B cell (primary cell): ENCODE measurements around the gene SIDT2. TPM values are rescaled to one million over a fixed set of nuclear protein-coding genes. Genes with fewer than 3 reads are reported as not detected.

Experiments used
- ATAC-seq: fragments of 200-7000 bp; cut with Tn5 transposase; one replicate; pipeline ENCODE4 v1.10.0; 2021; ENCODE audit warnings: low read depth, mild to moderate bottlenecking, moderate number of reproducible peaks, moderate library complexity
- CTCF ChIA-PET: fragments of 350-600 bp; sonication (Branson Sonifier 250); formaldehyde crosslinking; loops from one replicate; lab custom pipeline; 2021; ENCODE audit warnings: antibody characterized with exemption, inconsistent platforms; lab: Charles Lee
- POLR2A ChIA-PET: fragments of 350-600 bp; sonication (Branson Sonifier 250); formaldehyde crosslinking; loops from one replicate; lab custom pipeline; 2021; ENCODE audit warnings: antibody characterized with exemption; lab: Charles Lee
- DNase-seq: peaks from one replicate; pipeline ENCODE4 v3.0.0; 2013
- H2AFZ ChIP-seq: 2 replicates; pipeline ENCODE4 v1.6.1; 2012; ENCODE audit warnings: mild to moderate bottlenecking, low read depth, low read length; ENCODE audit not compliant: insufficient read depth, poor library complexity, severe bottlenecking
- H3K27ac ChIP-seq, 2 donors: 1 replicate in 1 of 2; 2 replicates in 1 of 2; pipeline ENCODE4 v1.5.1; 2012 to 2013; ENCODE audit warnings: low read length in 2 of 2, mild to moderate bottlenecking in 2 of 2, moderate library complexity in 1 of 2
- H3K27me3 ChIP-seq, 4 experiments: fragments of 200-600 bp in 1 of 4; sonication (generic) in 1 of 4; replicated peaks in 1 of 4; 1 replicate in 2 of 4; 2 replicates in 2 of 4; pipeline versions ENCODE4 v1.6.1 to v1.7.0; 2013 to 2016; ENCODE audit warnings: low read length in 3 of 4, mild to moderate bottlenecking in 2 of 4, mixed read lengths in 1 of 4, moderate library complexity in 1 of 4; ENCODE audit not compliant: insufficient read depth in 4 of 4, control insufficient read depth in 3 of 4; ENCODE audit errors: control extremely low read depth in 1 of 4
- H3K36me3 ChIP-seq, 2 experiments: replicated peaks in 1 of 2; 1 replicate in 1 of 2; 2 replicates in 1 of 2; pipeline versions ENCODE4 v1.6.1 to v1.7.1; 2013; ENCODE audit warnings: low read length in 1 of 2; ENCODE audit not compliant: insufficient read depth in 2 of 2, control insufficient read depth in 1 of 2; ENCODE audit errors: control extremely low read depth in 1 of 2, extremely low read depth in 1 of 2
- H3K4me1 ChIP-seq, 2 donors: fragments of 200-600 bp in 1 of 2; sonication (generic) in 1 of 2; 1 replicate in 1 of 2; 2 replicates in 1 of 2; pipeline versions ENCODE4 v1.5.1 to v1.6.1; 2013 to 2017; ENCODE audit warnings: low read length in 2 of 2; ENCODE audit not compliant: control insufficient read depth in 2 of 2, insufficient read depth in 2 of 2
- H3K4me2 ChIP-seq: replicated peaks from 2 replicates; pipeline ENCODE3; 2012; ENCODE audit warnings: mild to moderate bottlenecking, low read depth, low read length; ENCODE audit not compliant: poor library complexity, severe bottlenecking
- H3K4me3 ChIP-seq, 5 experiments: fragments of 200-600 bp in 1 of 5; sonication (generic) in 1 of 5; 1 replicate in 3 of 5; 2 replicates in 2 of 5; pipeline versions ENCODE4 v1.5.1 to v1.7.0; 2011 to 2016; ENCODE audit warnings: low read length in 4 of 5, mild to moderate bottlenecking in 4 of 5, low read depth in 2 of 5, control low read depth in 1 of 5, moderate library complexity in 1 of 5; ENCODE audit not compliant: insufficient read depth in 1 of 5; ENCODE audit errors: control extremely low read depth in 1 of 5, extremely low read depth in 1 of 5
- H3K79me2 ChIP-seq: fragments of 200-600 bp; sonication (generic); one replicate; pipeline ENCODE4 v1.6.0; 2016; ENCODE audit warnings: low read length; ENCODE audit not compliant: control insufficient read depth, insufficient read depth
- H3K9ac ChIP-seq: fragments of 200-600 bp; sonication (generic); 2 replicates; pipeline ENCODE4 v1.6.1; 2017; ENCODE audit warnings: mild to moderate bottlenecking, low read length, moderate library complexity
- H3K9me3 ChIP-seq, 3 donors: one replicate each; pipeline versions ENCODE4 v1.6.1 to v1.7.1; 2013; ENCODE audit warnings: low read length in 2 of 3; ENCODE audit not compliant: control insufficient read depth in 2 of 3, insufficient read depth in 1 of 3; ENCODE audit errors: control extremely low read depth in 1 of 3
- H4K20me1 ChIP-seq: 2 replicates; pipeline ENCODE4 v1.6.0; 2012; ENCODE audit warnings: mild to moderate bottlenecking, low read length; ENCODE audit not compliant: insufficient read depth, control insufficient read depth, poor library complexity, severe bottlenecking
- H3K27ac Mint-ChIP-seq: one replicate; pipeline ENCODE4 v1.8.0; 2021; ENCODE audit warnings: mixed read lengths
- H3K27me3 Mint-ChIP-seq: one replicate; pipeline ENCODE4 v1.8.0; 2021; ENCODE audit warnings: mixed read lengths
- H3K4me1 Mint-ChIP-seq: one replicate; pipeline ENCODE4 v1.8.0; 2021; ENCODE audit warnings: mixed read lengths
- H3K4me3 Mint-ChIP-seq: one replicate; pipeline ENCODE4 v1.8.0; 2021; ENCODE audit warnings: mixed read lengths
- H3K9me3 Mint-ChIP-seq: one replicate; pipeline ENCODE4 v1.8.0; 2022; ENCODE audit warnings: mixed read lengths; ENCODE audit not compliant: insufficient read depth
- EZH2 ChIP-seq: IDR thresholded peaks from 2 replicates; pipeline ENCODE4 v1.6.1; 2012; ENCODE audit warnings: borderline replicate concordance, low read depth, mild to moderate bottlenecking, moderate library complexity, low read length; ENCODE audit not compliant: insufficient read depth, poor library complexity, severe bottlenecking
- WGBS: methylation state at CpG from one replicate; pipeline ENCODE4 v1.1.5; 2013; ENCODE audit warnings: missing lambda C conversion rate; ENCODE audit not compliant: insufficient coverage; 5-methylcytosine and 5-hydroxymethylcytosine counted together
- intact Hi-C: fragments of 100-400 bp; cut with micrococcal nuclease; formaldehyde crosslinking; loops from one replicate; pipeline ENCODE4 v1.10.0; 2022
- polyA plus RNA-seq: library from polyadenylated mRNA; depleted of rRNA; stranded (reverse); fragments of >200 nt; gene quantifications from 2 replicates; pipeline ENCODE4 v1.2.3, GENCODE V29; 2012
- total RNA-seq, 2 donors: library from RNA; stranded (reverse); fragments of 120-200 nt in 1 of 2; gene quantifications; 1 replicate in 1 of 2; 2 replicates in 1 of 2; pipeline versions ENCODE4 v1.2.3 to v1.2.4, GENCODE V29; 2013 to 2022
- TF ChIP-seq, protein P1 (sequence below): fragments of 200-600 bp; IDR thresholded peaks from one replicate; pipeline ENCODE4 v1.8.0; 2022; ENCODE audit warnings: antibody characterized with exemption, mild to moderate bottlenecking

SIDT2 gene
- total and polyA plus RNA-seq, 2 donors (not counting 1 experiment from before 2014, with no cell fraction given), result 78.9 to 241 TPM

GRCh38 chr11:117202386-117203068 lies 24.0 kb downstream of the SIDT2 start:
- no peaks in the 10 kb centered on the region for H3K9me3 ChIP-seq
- H3K4me1 ChIP-seq, result peaks cover 15 to 35% of the 10 kb centered on the region in 2 donors
- WGBS, result 92% methylated on average over 6 of the region's 7 CpGs
- POLR2A ChIA-PET, result interaction anchor here (1.1 kb wide), 1 partner anchor 13 kb away, joined by 5 read pairs; no protein-coding TSS in a partner anchor
- Mint-ChIP-seq H3K9me3 (no peaks in the 10 kb centered on the region), H3K4me3 (no peak overlapping the region), H3K27ac (peak overlapping the region; percentile 65), H3K4me1 (peaks cover 26% of the 10 kb centered on the region), H3K27me3 (no peaks in the 10 kb centered on the region)
- no peak overlapping the region for H3K9ac ChIP-seq
- H3K4me2 ChIP-seq, result no peak overlapping the region
- no peaks in the 10 kb centered on the region for H3K27me3 ChIP-seq
- peak overlapping the region in 1 of 2 donors; percentile 68 for H3K27ac ChIP-seq
- DNase-seq, result no peak
- H3K36me3 ChIP-seq, result peaks cover 0 to 55% of the 10 kb centered on the region in 2 experiments
- H2AFZ ChIP-seq, result no peak overlapping the region
- H3K4me3 ChIP-seq, result no peak overlapping the region
- TF ChIP-seq, protein P1, sequence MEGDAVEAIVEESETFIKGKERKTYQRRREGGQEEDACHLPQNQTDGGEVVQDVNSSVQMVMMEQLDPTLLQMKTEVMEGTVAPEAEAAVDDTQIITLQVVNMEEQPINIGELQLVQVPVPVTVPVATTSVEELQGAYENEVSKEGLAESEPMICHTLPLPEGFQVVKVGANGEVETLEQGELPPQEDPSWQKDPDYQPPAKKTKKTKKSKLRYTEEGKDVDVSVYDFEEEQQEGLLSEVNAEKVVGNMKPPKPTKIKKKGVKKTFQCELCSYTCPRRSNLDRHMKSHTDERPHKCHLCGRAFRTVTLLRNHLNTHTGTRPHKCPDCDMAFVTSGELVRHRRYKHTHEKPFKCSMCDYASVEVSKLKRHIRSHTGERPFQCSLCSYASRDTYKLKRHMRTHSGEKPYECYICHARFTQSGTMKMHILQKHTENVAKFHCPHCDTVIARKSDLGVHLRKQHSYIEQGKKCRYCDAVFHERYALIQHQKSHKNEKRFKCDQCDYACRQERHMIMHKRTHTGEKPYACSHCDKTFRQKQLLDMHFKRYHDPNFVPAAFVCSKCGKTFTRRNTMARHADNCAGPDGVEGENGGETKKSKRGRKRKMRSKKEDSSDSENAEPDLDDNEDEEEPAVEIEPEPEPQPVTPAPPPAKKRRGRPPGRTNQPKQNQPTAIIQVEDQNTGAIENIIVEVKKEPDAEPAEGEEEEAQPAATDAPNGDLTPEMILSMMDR, result no peak
- TF ChIP-seq EZH2, result no peak
- H3K79me2 ChIP-seq, result no peaks in the 10 kb centered on the region
- no peak for ATAC-seq
- intact Hi-C loops, result no loop called here
- H4K20me1 ChIP-seq, result peaks cover 11% of the 10 kb centered on the region
- CTCF ChIA-PET, result interaction anchor here (0.6 to 1.6 kb wide), 2 partner anchors 19 to 23 kb away, joined by 3 to 8 read pairs; partner anchors contain the start of gene SIDT2

GRCh38 chr11:117203069-117203407 lies 24.5 kb downstream of the SIDT2 start:
- H3K27ac Mint-ChIP-seq, result peak overlapping the region; percentile 59
- ChIA-PET CTCF (interaction anchor here (0.9 to 1.6 kb wide), 2 partner anchors 23 to 24 kb away, joined by 3 to 8 read pairs; partner anchors contain the start of gene SIDT2), POLR2A (interaction anchor here (0.6 kb wide), 1 partner anchor 340 kb away, joined by 6 read pairs; no protein-coding TSS in a partner anchor)
- H3K4me3 ChIP-seq, result no peak overlapping the region
- WGBS, result over 99% methylated on average over 10 of the region's 10 CpGs
- DNase-seq (no peak), ATAC-seq (no peak)
- no peak overlapping the region for H3K27ac ChIP-seq
- no peak overlapping the region for H2AFZ ChIP-seq
- no peak for TF ChIP-seq EZH2
- H4K20me1 ChIP-seq, result peaks cover 11% of the 10 kb centered on the region
- no peaks in the 10 kb centered on the region for H3K79me2 ChIP-seq
- H3K9me3 Mint-ChIP-seq, result no peaks in the 10 kb centered on the region
- H3K9ac ChIP-seq, result no peak overlapping the region
- H3K4me1 Mint-ChIP-seq, result peaks cover 21% of the 10 kb centered on the region
- H3K36me3 ChIP-seq, result peaks cover 0 to 50% of the 10 kb centered on the region in 2 experiments
- no peaks in the 10 kb centered on the region for H3K9me3 ChIP-seq
- H3K4me3 Mint-ChIP-seq, result no peak overlapping the region
- H3K4me2 ChIP-seq, result no peak overlapping the region
- H3K27me3 ChIP-seq, result no peaks in the 10 kb centered on the region
- no peaks in the 10 kb centered on the region for H3K27me3 Mint-ChIP-seq
- intact Hi-C loops, result no loop called here
- peaks cover 15 to 30% of the 10 kb centered on the region in 2 donors for H3K4me1 ChIP-seq
